Glutamatergic neuron (in vitro differentiated cells): Measurements from ENCODE around the gene SLX4IP. TPM values are rescaled to one million over a fixed set of nuclear protein-coding genes. Genes with fewer than 3 reads are reported as not detected.
A peak's percentile ranks its signal among the peaks of the same experiment; 100 is the strongest.

ENCODE experiments used
- DNase-seq: peaks from one replicate; pipeline ENCODE4 v3.0.0; 2022
- H3K27ac Mint-ChIP-seq: one replicate; pipeline ENCODE4 v1.8.0; 2020; ENCODE audit warnings: mild to moderate bottlenecking, mixed read lengths, inconsistent platforms; ENCODE audit not compliant: unreplicated experiment
- H3K27me3 Mint-ChIP-seq: one replicate; pipeline ENCODE4 v1.8.0; 2020; ENCODE audit warnings: mild to moderate bottlenecking, moderate library complexity, mixed read lengths, inconsistent platforms; ENCODE audit not compliant: unreplicated experiment
- H3K36me3 Mint-ChIP-seq: one replicate; pipeline ENCODE4 v1.8.0; 2020; ENCODE audit warnings: mild to moderate bottlenecking, mixed read lengths, inconsistent platforms; ENCODE audit not compliant: unreplicated experiment
- H3K4me1 Mint-ChIP-seq: one replicate; pipeline ENCODE4 v1.8.0; 2020; ENCODE audit warnings: mild to moderate bottlenecking, low read depth, mixed read lengths, inconsistent platforms; ENCODE audit not compliant: unreplicated experiment
- H3K4me3 Mint-ChIP-seq: one replicate; pipeline ENCODE4 v1.8.0; 2020; ENCODE audit warnings: mild to moderate bottlenecking, mixed read lengths, inconsistent platforms; ENCODE audit not compliant: unreplicated experiment
- H3K9me3 Mint-ChIP-seq: one replicate; pipeline ENCODE4 v1.8.0; 2020; ENCODE audit warnings: mild to moderate bottlenecking, moderate library complexity, mixed read lengths, inconsistent platforms; ENCODE audit not compliant: unreplicated experiment
- long read RNA-seq: library from polyadenylated mRNA; unstranded; transcript quantifications from one replicate; pipeline ENCODE4 v2.0.0, GENCODE V29; 2020; ENCODE audit not compliant: unreplicated experiment
- total RNA-seq: library from RNA; stranded (reverse); fragmentation: NEBNext Ultra II Directional; extraction: Animal tissue kit (Norgen Biotek cat#: 25700); gene quantifications from one replicate; pipeline ENCODE4 v1.2.1, GENCODE V29; 2021; ENCODE audit not compliant: unreplicated experiment
- TF ChIP-seq, protein P1 (sequence below): fragments of 200-600 bp; sonication (generic); IDR thresholded peaks from one replicate; pipeline ENCODE4 v1.5.0; 2021; ENCODE audit not compliant: partially characterized antibody, unreplicated experiment

SLX4IP gene
- 7.9 TPM for total RNA-seq
- long read RNA-seq, full-length matches to known transcripts, result 2 of 9 reads
- long read RNA-seq, partial matches to known transcripts, result 2 of 9 reads
- long read RNA-seq, other reads (novel, unspliced or antisense), result 5 of 9 reads

DNA sequence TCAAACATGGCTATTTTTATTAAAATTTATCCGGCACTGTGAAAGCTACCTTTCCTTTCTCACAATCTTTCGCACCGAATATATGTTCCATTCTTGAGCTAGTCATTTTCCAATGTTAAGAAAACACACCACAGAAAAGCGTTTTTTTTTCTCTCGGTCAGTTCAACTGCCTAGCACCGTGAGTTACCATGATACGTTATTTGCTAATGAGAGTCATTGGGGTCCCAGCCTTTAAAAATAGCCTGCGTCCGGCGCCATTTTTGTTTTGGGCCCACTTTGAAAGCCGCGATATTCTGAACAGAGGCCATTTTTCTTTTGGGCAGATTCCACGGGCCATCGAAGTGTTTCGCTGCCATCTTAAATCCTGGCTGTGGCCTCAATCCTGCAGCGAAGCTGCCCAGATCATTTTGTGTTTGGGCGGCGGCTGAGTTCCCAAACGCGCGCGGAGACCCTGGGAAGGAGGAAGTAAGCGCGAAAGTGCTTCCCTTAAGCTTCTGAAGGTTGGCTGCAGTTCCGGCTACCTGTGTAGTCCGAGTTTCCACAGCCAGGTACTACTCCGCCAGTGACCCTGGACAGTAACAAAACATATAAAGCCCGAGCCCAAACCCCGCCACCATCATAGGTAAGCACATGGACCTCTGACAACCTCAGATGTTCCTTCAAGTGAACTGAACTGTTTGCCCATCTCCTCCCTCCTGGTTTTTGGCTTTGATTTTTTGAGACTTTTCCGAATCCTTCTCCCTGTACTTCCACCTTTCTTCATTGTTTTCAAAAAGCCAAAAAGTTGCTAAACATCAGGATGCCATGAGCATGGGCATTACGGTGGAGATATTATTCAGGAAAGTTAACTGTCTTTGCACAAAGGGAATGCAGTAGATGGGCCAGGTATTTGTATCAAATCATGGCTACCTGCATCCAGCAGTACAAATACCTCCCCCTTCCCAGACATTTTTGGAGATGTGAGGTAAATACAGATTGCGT, at the start of gene SLX4IP:
Gene SLX4IP, plus strand, starts transcription at position 474 of the 981 bp plus-strand sequence. CDS start 22,900 bp downstream, outside the sequence.
- peaks cover 4% of the 10 kb centered on the region for H3K9me3 Mint-ChIP-seq
- peak; percentile 81 for DNase-seq
- no peaks in the 10 kb centered on the region for H3K36me3 Mint-ChIP-seq
- peaks cover 6% of the 10 kb centered on the region for H3K4me1 Mint-ChIP-seq
- H3K4me3 Mint-ChIP-seq, result peak within 1 kb of the TSS; percentile 98
- peaks cover 2% of the 10 kb centered on the region for H3K27me3 Mint-ChIP-seq
- TF ChIP-seq, protein P1, sequence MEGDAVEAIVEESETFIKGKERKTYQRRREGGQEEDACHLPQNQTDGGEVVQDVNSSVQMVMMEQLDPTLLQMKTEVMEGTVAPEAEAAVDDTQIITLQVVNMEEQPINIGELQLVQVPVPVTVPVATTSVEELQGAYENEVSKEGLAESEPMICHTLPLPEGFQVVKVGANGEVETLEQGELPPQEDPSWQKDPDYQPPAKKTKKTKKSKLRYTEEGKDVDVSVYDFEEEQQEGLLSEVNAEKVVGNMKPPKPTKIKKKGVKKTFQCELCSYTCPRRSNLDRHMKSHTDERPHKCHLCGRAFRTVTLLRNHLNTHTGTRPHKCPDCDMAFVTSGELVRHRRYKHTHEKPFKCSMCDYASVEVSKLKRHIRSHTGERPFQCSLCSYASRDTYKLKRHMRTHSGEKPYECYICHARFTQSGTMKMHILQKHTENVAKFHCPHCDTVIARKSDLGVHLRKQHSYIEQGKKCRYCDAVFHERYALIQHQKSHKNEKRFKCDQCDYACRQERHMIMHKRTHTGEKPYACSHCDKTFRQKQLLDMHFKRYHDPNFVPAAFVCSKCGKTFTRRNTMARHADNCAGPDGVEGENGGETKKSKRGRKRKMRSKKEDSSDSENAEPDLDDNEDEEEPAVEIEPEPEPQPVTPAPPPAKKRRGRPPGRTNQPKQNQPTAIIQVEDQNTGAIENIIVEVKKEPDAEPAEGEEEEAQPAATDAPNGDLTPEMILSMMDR, result no peak
- peak within 1 kb of the TSS; percentile 89 for H3K27ac Mint-ChIP-seq

DNA sequence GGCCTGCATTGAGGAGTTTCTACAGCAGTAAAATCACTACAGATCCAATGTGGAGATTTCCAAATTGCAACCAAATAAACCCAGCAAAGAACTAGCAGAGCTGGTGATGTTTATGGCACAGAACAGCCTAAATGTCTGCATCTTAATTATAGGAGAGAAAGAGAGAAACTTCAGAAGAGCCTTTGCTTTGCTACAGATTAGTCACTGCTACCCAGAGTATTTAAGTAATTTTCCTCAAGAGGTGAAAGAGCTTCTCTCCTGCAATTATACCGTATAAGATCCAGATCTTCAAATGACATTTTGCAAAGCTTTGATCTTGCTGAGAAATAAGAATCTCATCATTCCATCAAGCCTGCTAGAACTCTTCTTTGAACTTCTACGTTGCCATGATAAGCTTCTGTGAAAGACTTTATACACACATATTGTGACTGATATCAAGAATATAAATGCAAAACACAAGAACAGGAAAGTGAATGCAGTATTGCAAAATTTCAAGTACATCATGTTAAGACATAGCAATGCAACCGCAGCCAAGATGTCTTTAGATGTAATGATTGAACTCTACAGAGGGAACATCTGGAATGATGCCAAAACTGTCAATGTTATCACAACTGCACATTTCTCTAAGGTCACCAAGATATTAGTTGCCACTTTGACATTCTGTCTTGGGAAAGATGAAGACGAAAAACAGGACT, 49.1 kb upstream of the SLX4IP start:
- TF ChIP-seq, protein P1, result no peak
- no peaks in the 10 kb centered on the region for H3K4me1 Mint-ChIP-seq
- H3K27ac Mint-ChIP-seq, result no peak overlapping the region
- no peaks in the 10 kb centered on the region for H3K9me3 Mint-ChIP-seq
- H3K4me3 Mint-ChIP-seq, result no peak overlapping the region
- DNase-seq, result no peak
- no peaks in the 10 kb centered on the region for H3K36me3 Mint-ChIP-seq
- no peaks in the 10 kb centered on the region for H3K27me3 Mint-ChIP-seq

DNA sequence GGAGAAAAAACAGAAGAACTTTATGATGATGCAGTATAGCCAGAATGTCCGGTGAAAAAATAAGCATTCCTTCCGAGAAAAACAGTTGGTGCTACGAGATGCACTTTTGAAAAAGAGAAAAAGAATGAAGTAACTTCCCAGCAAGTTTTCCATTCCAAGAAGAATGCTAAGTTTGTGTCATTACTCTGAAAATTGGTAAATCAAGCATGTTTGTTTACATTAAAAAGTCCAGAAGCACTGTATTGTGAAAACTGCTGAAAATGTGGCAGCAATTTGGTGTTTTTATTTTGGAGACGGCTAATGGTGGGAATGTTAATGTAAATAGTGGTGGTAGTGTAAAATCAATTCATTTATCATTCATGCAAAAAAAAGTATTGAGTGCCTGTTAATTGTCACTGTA, 47.4 kb upstream of the SLX4IP start:
- Mint-ChIP-seq H3K4me1 (no peaks in the 10 kb centered on the region), H3K9me3 (no peaks in the 10 kb centered on the region), H3K36me3 (peaks cover 6% of the 10 kb centered on the region), H3K27ac (no peak overlapping the region), H3K27me3 (no peaks in the 10 kb centered on the region), H3K4me3 (no peak overlapping the region)
- TF ChIP-seq, protein P1, result no peak
- DNase-seq, result no peak

DNA sequence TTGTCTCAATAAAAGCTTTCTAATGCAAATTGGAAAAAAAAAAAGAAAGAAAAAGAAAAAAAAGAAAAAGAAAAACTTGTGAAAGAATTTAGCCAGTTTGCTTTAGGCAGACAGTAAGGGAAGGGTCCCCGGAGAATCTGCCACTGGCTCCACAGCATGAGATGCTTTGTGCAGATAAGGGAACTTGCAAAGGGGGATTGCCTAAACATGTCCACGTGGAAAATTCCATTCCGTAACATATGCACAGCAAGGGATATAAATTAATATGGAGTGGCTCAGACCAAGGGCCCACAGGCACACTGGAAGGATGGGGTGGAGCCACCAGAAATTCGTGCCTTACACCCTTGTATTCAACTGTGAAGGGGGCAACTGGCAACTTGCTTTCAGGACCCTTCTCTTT, 46.5 kb upstream of the SLX4IP start:
- TF ChIP-seq, protein P1, result no peak
- H3K36me3 Mint-ChIP-seq, result peaks cover 6% of the 10 kb centered on the region
- H3K27ac Mint-ChIP-seq, result no peak overlapping the region
- H3K27me3 Mint-ChIP-seq, result no peaks in the 10 kb centered on the region
- H3K4me1 Mint-ChIP-seq, result no peaks in the 10 kb centered on the region
- no peaks in the 10 kb centered on the region for H3K9me3 Mint-ChIP-seq
- no peak overlapping the region for H3K4me3 Mint-ChIP-seq
- no peak for DNase-seq
